Measurements from ENCODE around the gene HEXIM2. TPM values are rescaled to one million over a fixed set of nuclear protein-coding genes. Genes with fewer than 3 reads are reported as not detected.

Gene HEXIM2
- total and polyA plus RNA-seq, 2 of the 4 experiments (the other 2 are of a cell fraction): 4.5 to 6.1 TPM

DNA sequence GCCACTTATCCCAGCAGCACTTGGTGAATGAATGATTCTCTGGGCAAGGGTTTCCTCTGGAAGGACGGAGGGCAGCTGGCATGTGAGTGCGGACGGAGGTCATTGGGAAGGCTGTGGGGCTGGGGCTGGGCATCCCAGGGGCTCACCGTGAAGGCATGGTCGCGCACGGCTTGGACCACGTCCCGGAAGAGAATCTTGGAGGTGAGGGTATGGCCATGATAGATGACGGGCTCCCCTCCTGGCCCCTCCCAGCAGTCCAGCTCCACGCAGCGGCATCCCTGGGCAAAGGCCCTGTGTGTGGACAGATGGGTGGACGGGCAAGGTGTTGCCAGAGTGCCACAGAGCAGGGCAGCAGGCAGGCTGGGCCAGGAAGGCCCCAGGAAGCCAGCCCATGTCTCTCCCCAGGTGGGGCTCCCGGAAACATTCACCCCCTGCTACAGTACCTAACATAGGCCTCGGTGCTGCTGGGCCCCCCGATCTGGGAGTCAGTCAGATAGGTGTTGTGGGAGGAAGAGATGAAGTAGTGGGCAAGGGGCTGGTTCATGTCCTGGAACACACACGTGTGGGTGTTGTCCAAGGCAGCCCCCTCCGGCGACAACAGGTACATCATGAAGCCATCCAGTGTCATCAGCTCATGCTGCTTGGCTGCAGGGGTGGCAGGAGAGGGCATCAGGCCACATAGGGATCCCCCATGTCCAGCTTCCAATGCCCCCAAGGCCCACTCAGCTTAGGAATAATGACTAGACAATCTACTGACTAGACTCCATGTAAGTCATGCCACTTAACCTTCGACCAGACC is 43.6 kb upstream of the HEXIM2 start:
- Histone ChIP-seq H2BK15ac (ENCODE audit: low read depth, low read length) (no peak overlapping the region), H3K9ac (ENCODE audit: low read depth, low read length) (no peak overlapping the region), H3K23ac (ENCODE audit: low read depth, low read length) (no peak overlapping the region), H3K18ac (ENCODE audit: low read depth, low read length) (no peak overlapping the region), H2BK120ac (ENCODE audit: low read depth, low read length) (no peak overlapping the region), H2BK5ac (ENCODE audit: low read depth, low read length, poor library complexity, severe bottlenecking) (no peak overlapping the region), H3K4me3 (ENCODE audit: insufficient read depth, low read depth, low read length) (no peak overlapping the region), H2AK5ac (ENCODE audit: low read depth, low read length) (no peak overlapping the region), H3K56ac (ENCODE audit: extremely low read depth, insufficient read depth, low read length) (no peak overlapping the region), H3K27me3 (ENCODE audit: control insufficient read depth, insufficient read depth, low read length) (no peaks in the 10 kb centered on the region), H3K9me3 (ENCODE audit: control insufficient read depth, insufficient read depth, low read length) (no peaks in the 10 kb centered on the region), H4K91ac (ENCODE audit: insufficient read depth, low read depth, low read length) (no peak overlapping the region), H2BK20ac (ENCODE audit: low read depth, low read length) (no peak overlapping the region), H4K20me1 (ENCODE audit: insufficient read depth, low read length) (no peaks in the 10 kb centered on the region), H4K8ac (ENCODE audit: low read depth in 2 of 2, low read length in 2 of 2) (no peak overlapping the region), H2AK9ac (replicated peaks; ENCODE audit: low read depth, low read length, poor library complexity) (no peak overlapping the region), H3K36me3 (ENCODE audit: control insufficient read depth, insufficient read depth, low read length) (peaks cover 33% of the 10 kb centered on the region; the same call in 1 of the 2 replicates), H3K4ac (ENCODE audit: low read depth, low read length) (no peak overlapping the region), H3K9me1 (ENCODE audit: insufficient read depth, low read length) (peaks cover 6% of the 10 kb centered on the region; the same call in 1 of the 2 replicates), H3K27ac (ENCODE audit: insufficient read depth, low read length) (no peak overlapping the region), H3K4me2 (ENCODE audit: low read depth, low read length) (no peak overlapping the region), H2AFZ (replicated peaks; ENCODE audit: low read length, poor library complexity) (no peak overlapping the region), H4K5ac (ENCODE audit: low read depth, low read length) (no peak overlapping the region), H3K4me1 (ENCODE audit: control insufficient read depth, insufficient read depth, low read length) (peaks cover 8% of the 10 kb centered on the region; the same call in 1 of the 2 replicates), H3K79me1 (ENCODE audit: low read depth in 1 of 2, low read length in 2 of 2) (peaks cover 13 to 18% of the 10 kb centered on the region in 2 experiments), H3K14ac (replicated peaks; ENCODE audit: low read depth, low read length) (no peak overlapping the region)
- POLR2A ChIA-PET (ENCODE audit: unreplicated experiment): no interaction called here
- CTCF ChIA-PET: interaction anchor here (1.2 to 1.5 kb wide), 2 partner anchors 17 to 79 kb away, joined by 3 to 7 read pairs; partner anchors contain the start of gene ACBD4
- ATAC-seq (ENCODE audit: low read depth) (no peak), DNase-seq (no peak)
- WGBS, 2 experiments (ENCODE audit: extremely low coverage in 2 of 2, insufficient read length in 1 of 2): 96% methylated on average over 3 of the region's 20 CpGs; no CpG with 5 or more reads in 1 of the 2 experiments
- in situ Hi-C loops (cut with MboI; ENCODE audit: low sequenced_read_pairs): no loop called here
- BruUV-seq (replicated peaks): no TSS peak
- intact Hi-C loops (cut with micrococcal nuclease): no loop called here
- dilution Hi-C loops (cut with HindIII; ENCODE audit: low sequenced_read_pairs, unreplicated experiment): no loop called here
- TF ChIP-seq SMC3 (IDR thresholded peaks at IDR 0.05; ENCODE audit: low read depth, low read length) (no peak), RCOR1 (IDR thresholded peaks at IDR 0.05; ENCODE audit: insufficient replicate concordance, low read length) (no peak), POLR2A (IDR thresholded peaks at IDR 0.05; ENCODE audit: low read depth, low read length) (no peak), FOS (IDR thresholded peaks at IDR 0.05; ENCODE audit: low read depth, low read length) (no peak), NFE2L2 (IDR thresholded peaks at IDR 0.05; ENCODE audit: low read depth, low read length) (no peak), RFX5 (IDR thresholded peaks at IDR 0.05; ENCODE audit: low read depth, low read length) (no peak), MAFK (IDR thresholded peaks at IDR 0.05; ENCODE audit: low read depth, low read length) (no peak), MXI1 (IDR thresholded peaks at IDR 0.05; ENCODE audit: borderline replicate concordance, low read depth, low read length) (no peak), BHLHE40 (IDR thresholded peaks at IDR 0.05; ENCODE audit: low read depth, low read length) (no peak), CEBPB (IDR thresholded peaks at IDR 0.05; ENCODE audit: low read depth, low read length) (no peak), RAD21 (IDR thresholded peaks at IDR 0.05; ENCODE audit: low read length) (no peak), CHD1 (IDR thresholded peaks at IDR 0.05; ENCODE audit: low read depth, low read length) (no peak)
- TF ChIP-seq, protein P1, sequence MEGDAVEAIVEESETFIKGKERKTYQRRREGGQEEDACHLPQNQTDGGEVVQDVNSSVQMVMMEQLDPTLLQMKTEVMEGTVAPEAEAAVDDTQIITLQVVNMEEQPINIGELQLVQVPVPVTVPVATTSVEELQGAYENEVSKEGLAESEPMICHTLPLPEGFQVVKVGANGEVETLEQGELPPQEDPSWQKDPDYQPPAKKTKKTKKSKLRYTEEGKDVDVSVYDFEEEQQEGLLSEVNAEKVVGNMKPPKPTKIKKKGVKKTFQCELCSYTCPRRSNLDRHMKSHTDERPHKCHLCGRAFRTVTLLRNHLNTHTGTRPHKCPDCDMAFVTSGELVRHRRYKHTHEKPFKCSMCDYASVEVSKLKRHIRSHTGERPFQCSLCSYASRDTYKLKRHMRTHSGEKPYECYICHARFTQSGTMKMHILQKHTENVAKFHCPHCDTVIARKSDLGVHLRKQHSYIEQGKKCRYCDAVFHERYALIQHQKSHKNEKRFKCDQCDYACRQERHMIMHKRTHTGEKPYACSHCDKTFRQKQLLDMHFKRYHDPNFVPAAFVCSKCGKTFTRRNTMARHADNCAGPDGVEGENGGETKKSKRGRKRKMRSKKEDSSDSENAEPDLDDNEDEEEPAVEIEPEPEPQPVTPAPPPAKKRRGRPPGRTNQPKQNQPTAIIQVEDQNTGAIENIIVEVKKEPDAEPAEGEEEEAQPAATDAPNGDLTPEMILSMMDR (conservative IDR thresholded peaks at IDR 0.05; ENCODE audit: low read depth, low read length): no peak
- TF ChIP-seq, protein P2, sequence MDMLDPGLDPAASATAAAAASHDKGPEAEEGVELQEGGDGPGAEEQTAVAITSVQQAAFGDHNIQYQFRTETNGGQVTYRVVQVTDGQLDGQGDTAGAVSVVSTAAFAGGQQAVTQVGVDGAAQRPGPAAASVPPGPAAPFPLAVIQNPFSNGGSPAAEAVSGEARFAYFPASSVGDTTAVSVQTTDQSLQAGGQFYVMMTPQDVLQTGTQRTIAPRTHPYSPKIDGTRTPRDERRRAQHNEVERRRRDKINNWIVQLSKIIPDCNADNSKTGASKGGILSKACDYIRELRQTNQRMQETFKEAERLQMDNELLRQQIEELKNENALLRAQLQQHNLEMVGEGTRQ (IDR thresholded peaks at IDR 0.05; ENCODE audit: low read depth, low read length): no peak
- TF ChIP-seq, protein P3, sequence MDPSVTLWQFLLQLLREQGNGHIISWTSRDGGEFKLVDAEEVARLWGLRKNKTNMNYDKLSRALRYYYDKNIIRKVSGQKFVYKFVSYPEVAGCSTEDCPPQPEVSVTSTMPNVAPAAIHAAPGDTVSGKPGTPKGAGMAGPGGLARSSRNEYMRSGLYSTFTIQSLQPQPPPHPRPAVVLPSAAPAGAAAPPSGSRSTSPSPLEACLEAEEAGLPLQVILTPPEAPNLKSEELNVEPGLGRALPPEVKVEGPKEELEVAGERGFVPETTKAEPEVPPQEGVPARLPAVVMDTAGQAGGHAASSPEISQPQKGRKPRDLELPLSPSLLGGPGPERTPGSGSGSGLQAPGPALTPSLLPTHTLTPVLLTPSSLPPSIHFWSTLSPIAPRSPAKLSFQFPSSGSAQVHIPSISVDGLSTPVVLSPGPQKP (IDR thresholded peaks at IDR 0.05; ENCODE audit: borderline replicate concordance, low read depth, low read length): no peak

Data from IMR-90 (cell line).